GM23338 (cell line): Measurements from ENCODE around the gene AS3MT. TPM values are rescaled to one million over a fixed set of nuclear protein-coding genes. Genes with fewer than 3 reads are reported as not detected.

Source experiments
- ATAC-seq: fragments of 200-7000 bp; cut with Tn5 transposase; 3 replicates; pipeline ENCODE4 v1.9.1; 2020
- DNase-seq: peaks from one replicate; pipeline ENCODE4 v3.0.0-alpha.2; 2015; ENCODE audit warnings: low spot score
- H2AFZ ChIP-seq: fragments of 200-600 bp; sonication (generic); 2 replicates; pipeline ENCODE4 v1.8.0; 2016; ENCODE audit warnings: antibody characterized with exemption, mild to moderate bottlenecking, moderate library complexity
- H3F3A ChIP-seq: fragments of 200-600 bp; sonication (generic); replicated peaks from 2 replicates; pipeline ENCODE4 v1.8.0; 2017; ENCODE audit warnings: antibody characterized with exemption, mixed run types, low read depth
- H3K27ac ChIP-seq: fragments of 200-600 bp; sonication (generic); 2 replicates; pipeline ENCODE4 v1.6.1; 2016; ENCODE audit warnings: low read depth
- H3K27me3 ChIP-seq: fragments of 200-600 bp; sonication (generic); 2 replicates; pipeline ENCODE4 v1.8.0; 2016; ENCODE audit warnings: mild to moderate bottlenecking, mixed run types, moderate library complexity; ENCODE audit not compliant: insufficient read depth
- H3K36me3 ChIP-seq: fragments of 200-600 bp; sonication (generic); 2 replicates; pipeline ENCODE4 v1.8.0; 2016; ENCODE audit warnings: mild to moderate bottlenecking; ENCODE audit not compliant: insufficient read depth
- H3K4me1 ChIP-seq: fragments of 200-600 bp; sonication (generic); 2 replicates; pipeline ENCODE4 v1.8.0; 2016; ENCODE audit warnings: mild to moderate bottlenecking, moderate library complexity; ENCODE audit not compliant: insufficient read depth
- H3K4me2 ChIP-seq: fragments of 200-600 bp; sonication (generic); 2 replicates; pipeline ENCODE4 v1.7.1; 2017; ENCODE audit warnings: mixed run types
- H3K4me3 ChIP-seq: fragments of 200-600 bp; sonication (generic); 2 replicates; pipeline ENCODE4 v1.6.1; 2016; ENCODE audit warnings: mixed run types
- H3K79me2 ChIP-seq: fragments of 200-600 bp; sonication (generic); replicated peaks from 2 replicates; pipeline ENCODE4 v1.8.0; 2017; ENCODE audit warnings: mild to moderate bottlenecking; ENCODE audit not compliant: insufficient read depth
- H3K9me2 ChIP-seq: fragments of 200-600 bp; sonication (generic); 2 replicates; pipeline ENCODE4 v1.8.0; 2017; ENCODE audit not compliant: insufficient read depth
- H4K20me1 ChIP-seq: fragments of 200-600 bp; sonication (generic); replicated peaks from 2 replicates; pipeline ENCODE4 v1.8.0; 2017; ENCODE audit warnings: mild to moderate bottlenecking; ENCODE audit not compliant: insufficient read depth
- H3K27ac Mint-ChIP-seq: 2 replicates; pipeline ENCODE4 v1.8.0; 2020; ENCODE audit warnings: inconsistent platforms, mild to moderate bottlenecking, moderate library complexity, mixed read lengths
- H3K27me3 Mint-ChIP-seq: 3 replicates; pipeline ENCODE4 v1.8.0; 2022; ENCODE audit warnings: low read depth, mild to moderate bottlenecking, moderate library complexity, mixed read lengths, inconsistent platforms; ENCODE audit not compliant: insufficient read depth, poor library complexity
- H3K36me3 Mint-ChIP-seq: 3 replicates; pipeline ENCODE4 v1.8.0; 2021; ENCODE audit warnings: low read depth, mild to moderate bottlenecking, inconsistent platforms, moderate library complexity, mixed read lengths
- H3K4me1 Mint-ChIP-seq: 3 replicates; pipeline ENCODE4 v1.8.0; 2020; ENCODE audit warnings: mild to moderate bottlenecking, inconsistent platforms, mixed read lengths
- H3K4me3 Mint-ChIP-seq: 3 replicates; pipeline ENCODE4 v1.8.0; 2021; ENCODE audit warnings: moderate library complexity, mild to moderate bottlenecking, inconsistent platforms, mixed read lengths
- H3K9me3 Mint-ChIP-seq: 3 replicates; pipeline ENCODE4 v1.8.0; 2020; ENCODE audit warnings: moderate library complexity, mild to moderate bottlenecking, inconsistent platforms, mixed read lengths
- CREB1 ChIP-seq: fragments of 250-450 bp; sonication (Bioruptor Pico); IDR thresholded peaks from 2 replicates; pipeline ENCODE4 v1.5.0; 2020; ENCODE audit warnings: low read depth, mild to moderate bottlenecking, moderate library complexity
- CTCF ChIP-seq, 2 experiments: fragments of 200-600 bp in 1 of 2; sonication (generic) in 1 of 2; conservative IDR thresholded peaks; 2 replicates each; pipeline versions ENCODE4 v1.5.1 to v1.6.1; 2016 to 2017; ENCODE audit warnings: antibody characterized with exemption in 2 of 2, low read depth in 2 of 2, mild to moderate bottlenecking in 2 of 2, moderate library complexity in 1 of 2
- EZH2 ChIP-seq: fragments of 200-600 bp; sonication (generic); IDR thresholded peaks from one replicate; pipeline ENCODE4 v1.8.0; 2017; ENCODE audit warnings: antibody characterized with exemption, mild to moderate bottlenecking, low read depth; ENCODE audit not compliant: unreplicated experiment
- EZH2phosphoT487 ChIP-seq: fragments of 200-600 bp; sonication (generic); IDR thresholded peaks from one replicate; pipeline ENCODE4 v1.8.1; 2018; ENCODE audit warnings: antibody characterized with exemption; ENCODE audit not compliant: unreplicated experiment
- JUNB ChIP-seq: IDR thresholded peaks from one replicate; pipeline ENCODE4 v1.6.1; 2016; ENCODE audit warnings: antibody characterized with exemption; ENCODE audit not compliant: unreplicated experiment
- NANOG ChIP-seq: IDR thresholded peaks from 2 replicates; pipeline ENCODE4 v1.6.1; 2016; ENCODE audit warnings: antibody characterized with exemption, borderline replicate concordance
- POLR2AphosphoS5 ChIP-seq: IDR thresholded peaks from 2 replicates; pipeline ENCODE4 v1.6.1; 2016; ENCODE audit warnings: antibody characterized with exemption, low read depth
- STAT1 ChIP-seq: IDR thresholded peaks from one replicate; pipeline ENCODE4 v1.6.1; 2016; ENCODE audit warnings: antibody characterized with exemption; ENCODE audit not compliant: unreplicated experiment
- ZNF114 ChIP-seq: fragments of 250-450 bp; sonication (Bioruptor Pico); IDR thresholded peaks from 2 replicates; pipeline ENCODE4 v1.5.0; 2020; ENCODE audit warnings: mild to moderate bottlenecking, moderate library complexity
- ZNF331 ChIP-seq: fragments of 250-450 bp; sonication (Bioruptor Pico); IDR thresholded peaks from 2 replicates; pipeline ENCODE4 v1.5.0; 2020; ENCODE audit warnings: low read depth, mild to moderate bottlenecking, moderate library complexity
- polyA plus RNA-seq: library from polyadenylated mRNA; unstranded; fragments of >200 nt; fragmentation: Nextera tagmentation; extraction: Ambion mirVana; gene quantifications from 2 replicates; pipeline ENCODE4 v1.2.1, GENCODE V29; 2016
- total RNA-seq: library from RNA; depleted of rRNA; stranded (reverse); fragments of >200 nt; shearing (Covaris generic); gene quantifications from 2 replicates; pipeline ENCODE4 v1.2.3, GENCODE V29; 2014
- TF ChIP-seq, protein P1 (sequence below): IDR thresholded peaks from 2 replicates; pipeline ENCODE4 v1.6.1; 2016; ENCODE audit warnings: antibody characterized with exemption
- TF ChIP-seq, protein P2 (sequence below): fragments of 250-450 bp; sonication (Bioruptor Pico); IDR thresholded peaks from 2 replicates; pipeline ENCODE4 v1.5.0; 2020; ENCODE audit warnings: mild to moderate bottlenecking, moderate library complexity
- TF ChIP-seq, protein P3 (sequence below): IDR thresholded peaks from one replicate; pipeline ENCODE4 v1.6.1; 2018; ENCODE audit warnings: antibody characterized with exemption; ENCODE audit not compliant: unreplicated experiment

Gene AS3MT
- total and polyA plus RNA-seq, 2 experiments from 2014 or later, result 6.3 to 8.8 TPM

- no peaks in the 10 kb centered on the region for H3F3A ChIP-seq
- peaks cover 10% of the 10 kb centered on the region for H3K27me3 Mint-ChIP-seq
- H3K27ac Mint-ChIP-seq, result no peak within 1 kb of the TSS
- no peak within 1 kb of the TSS for H3K4me3 Mint-ChIP-seq
- no peak within 1 kb of the TSS for H3K4me2 ChIP-seq
- no peaks in the 10 kb centered on the region for H4K20me1 ChIP-seq
- no peaks in the 10 kb centered on the region; the same call in 1 of the 3 replicates for H3K4me1 Mint-ChIP-seq
- no peaks in the 10 kb centered on the region for H3K27me3 ChIP-seq
- DNase-seq (no peak), ATAC-seq (no peak)
- no peak for TF ChIP-seq ZNF114
- TF ChIP-seq, protein P1, sequence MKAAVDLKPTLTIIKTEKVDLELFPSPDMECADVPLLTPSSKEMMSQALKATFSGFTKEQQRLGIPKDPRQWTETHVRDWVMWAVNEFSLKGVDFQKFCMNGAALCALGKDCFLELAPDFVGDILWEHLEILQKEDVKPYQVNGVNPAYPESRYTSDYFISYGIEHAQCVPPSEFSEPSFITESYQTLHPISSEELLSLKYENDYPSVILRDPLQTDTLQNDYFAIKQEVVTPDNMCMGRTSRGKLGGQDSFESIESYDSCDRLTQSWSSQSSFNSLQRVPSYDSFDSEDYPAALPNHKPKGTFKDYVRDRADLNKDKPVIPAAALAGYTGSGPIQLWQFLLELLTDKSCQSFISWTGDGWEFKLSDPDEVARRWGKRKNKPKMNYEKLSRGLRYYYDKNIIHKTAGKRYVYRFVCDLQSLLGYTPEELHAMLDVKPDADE, result no peak
- TF ChIP-seq, protein P2, sequence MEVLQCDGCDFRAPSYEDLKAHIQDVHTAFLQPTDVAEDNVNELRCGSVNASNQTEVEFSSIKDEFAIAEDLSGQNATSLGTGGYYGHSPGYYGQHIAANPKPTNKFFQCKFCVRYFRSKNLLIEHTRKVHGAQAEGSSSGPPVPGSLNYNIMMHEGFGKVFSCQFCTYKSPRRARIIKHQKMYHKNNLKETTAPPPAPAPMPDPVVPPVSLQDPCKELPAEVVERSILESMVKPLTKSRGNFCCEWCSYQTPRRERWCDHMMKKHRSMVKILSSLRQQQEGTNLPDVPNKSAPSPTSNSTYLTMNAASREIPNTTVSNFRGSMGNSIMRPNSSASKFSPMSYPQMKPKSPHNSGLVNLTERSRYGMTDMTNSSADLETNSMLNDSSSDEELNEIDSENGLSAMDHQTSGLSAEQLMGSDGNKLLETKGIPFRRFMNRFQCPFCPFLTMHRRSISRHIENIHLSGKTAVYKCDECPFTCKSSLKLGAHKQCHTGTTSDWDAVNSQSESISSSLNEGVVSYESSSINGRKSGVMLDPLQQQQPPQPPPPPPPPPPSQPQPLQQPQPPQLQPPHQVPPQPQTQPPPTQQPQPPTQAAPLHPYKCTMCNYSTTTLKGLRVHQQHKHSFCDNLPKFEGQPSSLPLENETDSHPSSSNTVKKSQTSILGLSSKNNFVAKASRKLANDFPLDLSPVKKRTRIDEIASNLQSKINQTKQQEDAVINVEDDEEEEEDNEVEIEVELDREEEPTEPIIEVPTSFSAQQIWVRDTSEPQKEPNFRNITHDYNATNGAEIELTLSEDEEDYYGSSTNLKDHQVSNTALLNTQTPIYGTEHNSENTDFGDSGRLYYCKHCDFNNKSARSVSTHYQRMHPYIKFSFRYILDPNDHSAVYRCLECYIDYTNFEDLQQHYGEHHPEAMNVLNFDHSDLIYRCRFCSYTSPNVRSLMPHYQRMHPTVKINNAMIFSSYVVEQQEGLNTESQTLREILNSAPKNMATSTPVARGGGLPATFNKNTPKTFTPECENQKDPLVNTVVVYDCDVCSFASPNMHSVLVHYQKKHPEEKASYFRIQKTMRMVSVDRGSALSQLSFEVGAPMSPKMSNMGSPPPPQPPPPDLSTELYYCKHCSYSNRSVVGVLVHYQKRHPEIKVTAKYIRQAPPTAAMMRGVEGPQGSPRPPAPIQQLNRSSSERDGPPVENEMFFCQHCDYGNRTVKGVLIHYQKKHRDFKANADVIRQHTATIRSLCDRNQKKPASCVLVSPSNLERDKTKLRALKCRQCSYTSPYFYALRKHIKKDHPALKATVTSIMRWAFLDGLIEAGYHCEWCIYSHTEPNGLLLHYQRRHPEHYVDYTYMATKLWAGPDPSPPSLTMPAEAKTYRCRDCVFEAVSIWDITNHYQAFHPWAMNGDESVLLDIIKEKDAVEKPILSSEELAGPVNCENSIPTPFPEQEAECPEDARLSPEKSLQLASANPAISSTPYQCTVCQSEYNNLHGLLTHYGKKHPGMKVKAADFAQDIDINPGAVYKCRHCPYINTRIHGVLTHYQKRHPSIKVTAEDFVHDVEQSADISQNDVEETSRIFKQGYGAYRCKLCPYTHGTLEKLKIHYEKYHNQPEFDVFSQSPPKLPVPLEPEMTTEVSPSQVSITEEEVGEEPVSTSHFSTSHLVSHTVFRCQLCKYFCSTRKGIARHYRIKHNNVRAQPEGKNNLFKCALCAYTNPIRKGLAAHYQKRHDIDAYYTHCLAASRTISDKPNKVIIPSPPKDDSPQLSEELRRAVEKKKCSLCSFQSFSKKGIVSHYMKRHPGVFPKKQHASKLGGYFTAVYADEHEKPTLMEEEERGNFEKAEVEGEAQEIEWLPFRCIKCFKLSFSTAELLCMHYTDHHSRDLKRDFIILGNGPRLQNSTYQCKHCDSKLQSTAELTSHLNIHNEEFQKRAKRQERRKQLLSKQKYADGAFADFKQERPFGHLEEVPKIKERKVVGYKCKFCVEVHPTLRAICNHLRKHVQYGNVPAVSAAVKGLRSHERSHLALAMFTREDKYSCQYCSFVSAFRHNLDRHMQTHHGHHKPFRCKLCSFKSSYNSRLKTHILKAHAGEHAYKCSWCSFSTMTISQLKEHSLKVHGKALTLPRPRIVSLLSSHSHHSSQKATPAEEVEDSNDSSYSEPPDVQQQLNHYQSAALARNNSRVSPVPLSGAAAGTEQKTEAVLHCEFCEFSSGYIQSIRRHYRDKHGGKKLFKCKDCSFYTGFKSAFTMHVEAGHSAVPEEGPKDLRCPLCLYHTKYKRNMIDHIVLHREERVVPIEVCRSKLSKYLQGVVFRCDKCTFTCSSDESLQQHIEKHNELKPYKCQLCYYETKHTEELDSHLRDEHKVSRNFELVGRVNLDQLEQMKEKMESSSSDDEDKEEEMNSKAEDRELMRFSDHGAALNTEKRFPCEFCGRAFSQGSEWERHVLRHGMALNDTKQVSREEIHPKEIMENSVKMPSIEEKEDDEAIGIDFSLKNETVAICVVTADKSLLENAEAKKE (CRISPR knock-in tag), result no peak
- TF ChIP-seq STAT1, result no peak
- no peak for TF ChIP-seq NANOG
- TF ChIP-seq POLR2AphosphoS5, result no peak
- TF ChIP-seq CTCF (conservative IDR thresholded peaks at IDR 0.05; ENCODE audit: low read depth in 2 of 2), result no peak
- TF ChIP-seq, protein P3, sequence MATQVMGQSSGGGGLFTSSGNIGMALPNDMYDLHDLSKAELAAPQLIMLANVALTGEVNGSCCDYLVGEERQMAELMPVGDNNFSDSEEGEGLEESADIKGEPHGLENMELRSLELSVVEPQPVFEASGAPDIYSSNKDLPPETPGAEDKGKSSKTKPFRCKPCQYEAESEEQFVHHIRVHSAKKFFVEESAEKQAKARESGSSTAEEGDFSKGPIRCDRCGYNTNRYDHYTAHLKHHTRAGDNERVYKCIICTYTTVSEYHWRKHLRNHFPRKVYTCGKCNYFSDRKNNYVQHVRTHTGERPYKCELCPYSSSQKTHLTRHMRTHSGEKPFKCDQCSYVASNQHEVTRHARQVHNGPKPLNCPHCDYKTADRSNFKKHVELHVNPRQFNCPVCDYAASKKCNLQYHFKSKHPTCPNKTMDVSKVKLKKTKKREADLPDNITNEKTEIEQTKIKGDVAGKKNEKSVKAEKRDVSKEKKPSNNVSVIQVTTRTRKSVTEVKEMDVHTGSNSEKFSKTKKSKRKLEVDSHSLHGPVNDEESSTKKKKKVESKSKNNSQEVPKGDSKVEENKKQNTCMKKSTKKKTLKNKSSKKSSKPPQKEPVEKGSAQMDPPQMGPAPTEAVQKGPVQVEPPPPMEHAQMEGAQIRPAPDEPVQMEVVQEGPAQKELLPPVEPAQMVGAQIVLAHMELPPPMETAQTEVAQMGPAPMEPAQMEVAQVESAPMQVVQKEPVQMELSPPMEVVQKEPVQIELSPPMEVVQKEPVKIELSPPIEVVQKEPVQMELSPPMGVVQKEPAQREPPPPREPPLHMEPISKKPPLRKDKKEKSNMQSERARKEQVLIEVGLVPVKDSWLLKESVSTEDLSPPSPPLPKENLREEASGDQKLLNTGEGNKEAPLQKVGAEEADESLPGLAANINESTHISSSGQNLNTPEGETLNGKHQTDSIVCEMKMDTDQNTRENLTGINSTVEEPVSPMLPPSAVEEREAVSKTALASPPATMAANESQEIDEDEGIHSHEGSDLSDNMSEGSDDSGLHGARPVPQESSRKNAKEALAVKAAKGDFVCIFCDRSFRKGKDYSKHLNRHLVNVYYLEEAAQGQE, result no peak
- no peak for TF ChIP-seq ZNF331 (CRISPR knock-in tag)
- TF ChIP-seq EZH2, result no peak
- no peak for TF ChIP-seq JUNB
- TF ChIP-seq CREB1 (CRISPR knock-in tag), result no peak
- no peak for TF ChIP-seq EZH2phosphoT487
- no peak within 1 kb of the TSS for H2AFZ ChIP-seq
- H3K36me3 Mint-ChIP-seq, result no peaks in the 10 kb centered on the region
- no peak within 1 kb of the TSS for H3K4me3 ChIP-seq
- no peaks in the 10 kb centered on the region for H3K79me2 ChIP-seq
- H3K9me3 Mint-ChIP-seq, result peaks cover 17% of the 10 kb centered on the region
- no peaks in the 10 kb centered on the region for H3K9me2 ChIP-seq
- H3K27ac ChIP-seq, result no peak within 1 kb of the TSS
- H3K4me1 ChIP-seq, result no peaks in the 10 kb centered on the region
- H3K36me3 ChIP-seq, result no peaks in the 10 kb centered on the region
Measured at GRCh38 chr10:102837230-102837721, 32.0 kb upstream of the AS3MT start, which contains the start of gene CYP17A1. CYP17A1 (minus strand) TSS chr10:102837413; CDS start chr10:102837361, 52 bp downstream.
